ENCODE measurements around the gene STAP2.
"Not testable (repeated sequence)": the region's sequence is repeated elsewhere in the genome, so short reads cannot be mapped to it uniquely, and the experiment has no call there.

Gene STAP2

DNA sequence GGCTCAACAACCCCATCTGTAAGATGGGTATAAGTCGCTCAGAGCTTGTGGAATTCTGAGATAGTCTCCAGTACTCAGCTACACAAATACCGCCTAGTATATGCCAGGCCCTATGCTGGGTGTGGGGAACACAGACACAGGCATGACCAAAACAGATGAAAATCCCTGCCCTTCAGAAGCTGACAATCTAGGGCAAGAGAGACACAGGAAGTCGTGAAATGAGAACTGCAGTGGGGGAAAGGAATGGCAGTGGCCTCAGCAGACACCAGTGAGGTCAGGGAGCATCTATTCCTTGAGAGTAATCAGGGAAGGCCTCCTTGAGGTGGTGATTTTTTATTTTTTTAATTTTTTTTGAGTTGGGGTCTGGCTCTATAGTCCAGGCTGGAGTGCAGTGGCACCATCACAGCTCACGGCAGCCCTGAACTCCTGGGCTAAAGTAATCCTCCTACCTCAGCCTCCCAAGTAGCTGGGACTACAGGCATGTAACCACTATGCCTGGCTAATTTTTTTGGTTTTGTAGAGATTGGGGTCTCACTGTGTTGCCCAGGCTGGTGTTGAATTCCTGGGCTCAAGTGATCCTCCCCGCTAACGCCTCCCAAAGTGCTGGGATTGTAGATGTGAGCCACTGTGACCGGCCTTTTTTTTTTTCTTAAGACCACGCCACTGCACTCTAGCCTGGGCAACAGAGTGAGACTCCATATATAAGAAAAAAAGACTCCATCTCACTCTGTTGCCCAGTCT is 39.6 kb downstream of the STAP2 start:
- DNase-seq (ENCODE audit: low read depth, low spot score): no peak

DNA sequence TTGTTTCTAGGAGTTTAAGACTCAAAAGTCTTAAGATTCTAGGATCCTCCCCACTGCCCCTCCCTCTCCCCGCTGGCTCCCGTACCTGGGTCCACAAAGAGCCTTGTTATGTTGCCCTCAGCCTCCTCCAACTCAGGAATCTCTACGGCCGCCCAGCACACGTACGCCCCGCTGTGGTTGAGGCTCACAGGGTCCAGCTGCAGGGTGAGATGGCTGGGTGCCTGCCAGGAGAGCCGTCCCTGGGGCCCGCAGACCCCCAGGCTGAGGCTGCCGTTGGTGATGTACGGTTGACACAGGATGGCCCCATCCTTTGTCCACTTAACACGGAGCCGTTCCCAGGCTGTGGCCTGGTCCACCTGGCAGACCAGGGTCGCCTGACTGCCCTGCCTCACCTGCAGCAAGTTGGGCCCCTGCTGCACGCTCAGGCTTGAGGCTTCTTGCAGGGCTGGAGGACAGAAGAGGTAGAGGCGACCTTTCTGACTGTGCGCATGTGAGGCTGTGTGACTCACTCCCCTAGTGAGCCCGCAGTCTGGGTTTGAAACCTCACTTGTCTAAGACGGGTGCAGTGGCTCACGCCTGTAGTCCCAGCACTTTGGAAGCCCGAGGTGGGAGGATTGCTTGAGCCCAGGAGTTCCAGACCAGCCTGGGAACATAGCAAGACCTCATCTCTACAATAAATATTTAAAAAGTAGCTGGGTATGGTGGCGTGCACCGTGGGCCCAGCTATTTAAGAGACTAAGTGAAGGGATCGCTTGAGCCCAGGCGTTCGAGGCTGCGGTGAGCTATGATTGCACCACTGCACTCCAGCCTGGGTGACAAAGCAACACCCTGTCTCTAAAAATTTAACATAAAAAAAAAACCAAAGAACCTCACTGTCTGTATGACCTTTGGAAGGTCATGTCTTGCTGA is 40.5 kb downstream of the STAP2 start:
- no peak for DNase-seq (ENCODE audit: low read depth, low spot score)

DNA sequence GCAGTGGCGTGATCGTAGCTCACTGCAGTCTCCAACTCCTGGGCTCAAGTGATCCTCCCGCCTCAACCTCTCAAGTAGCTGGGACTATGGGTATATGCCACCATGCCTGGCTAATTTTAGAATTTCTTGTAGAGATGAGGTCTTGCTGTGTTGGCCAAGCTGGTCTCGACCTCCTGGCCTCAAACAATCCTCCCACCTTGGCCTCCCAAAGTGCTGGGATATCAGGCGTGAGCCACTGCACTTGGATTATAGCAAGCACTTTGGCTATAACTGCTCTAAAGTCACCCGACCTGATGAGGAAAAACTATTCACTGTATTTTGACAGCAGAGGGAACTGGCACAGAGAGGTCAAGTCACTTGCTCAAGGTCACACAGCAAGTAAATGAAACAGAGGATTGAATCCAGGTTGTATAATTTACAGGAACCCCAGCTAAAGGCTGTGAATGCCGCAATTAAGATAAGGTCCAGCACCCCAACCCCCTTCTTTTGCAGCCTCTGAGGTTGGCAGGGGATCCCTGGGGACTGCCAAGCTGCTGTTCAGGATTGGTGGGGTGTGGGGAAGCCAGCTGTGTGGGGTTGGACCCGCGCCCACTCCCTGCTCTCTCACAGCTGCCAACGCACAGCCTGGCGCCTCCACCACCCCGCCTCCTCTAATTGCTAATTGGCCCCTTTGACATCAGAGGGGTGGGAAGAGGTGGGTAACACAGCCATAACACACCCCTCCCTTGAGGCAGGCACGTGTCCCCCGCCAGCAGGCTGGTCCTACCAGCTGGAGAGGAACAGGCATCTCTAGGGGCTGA is 42.5 kb downstream of the STAP2 start:
- no peak for DNase-seq (ENCODE audit: low read depth, low spot score)

DNA sequence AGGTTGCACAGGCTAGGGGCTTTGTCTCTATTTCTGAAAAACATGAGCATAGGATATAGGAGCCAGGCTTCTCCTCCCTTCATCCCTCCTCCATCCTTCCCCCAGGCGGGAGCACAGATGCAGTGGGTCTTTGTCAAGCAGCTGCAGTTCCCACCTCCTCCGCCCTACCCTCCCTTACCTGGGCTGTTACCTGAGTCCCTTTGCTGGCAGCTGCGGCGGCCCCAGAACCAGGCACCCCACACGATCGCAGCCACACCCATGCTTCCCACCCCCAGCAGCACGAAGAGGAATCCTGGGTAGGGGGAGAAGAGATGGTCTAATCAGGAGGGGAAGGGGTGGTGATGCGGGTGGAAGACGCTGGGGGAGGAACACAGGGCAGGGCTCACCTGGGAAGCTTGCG is 44.2 kb downstream of the STAP2 start:
- no peak for DNase-seq (ENCODE audit: low read depth, low spot score)

DNA sequence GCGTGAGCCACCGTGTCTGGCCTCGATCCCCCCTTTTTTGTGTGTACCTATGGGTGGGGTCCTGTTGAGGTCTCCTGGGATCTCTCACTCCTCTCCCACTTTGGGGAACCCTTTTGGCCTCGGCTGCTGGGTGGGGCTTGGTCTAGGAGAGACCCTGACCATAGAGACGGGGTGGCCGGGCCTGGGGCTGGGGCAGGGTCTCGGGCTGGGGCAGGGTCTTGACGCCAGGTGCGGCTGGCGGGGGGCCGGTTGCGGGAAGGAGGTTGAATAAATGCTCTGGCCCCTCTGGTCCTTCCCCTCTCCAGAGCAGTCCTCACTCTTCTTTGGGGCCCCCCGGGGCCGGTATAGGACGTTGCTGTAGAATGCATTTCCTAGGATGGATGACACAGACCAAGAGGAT is 46.1 kb downstream of the STAP2 start:
- no peak for DNase-seq (ENCODE audit: low read depth, low spot score)

DNA sequence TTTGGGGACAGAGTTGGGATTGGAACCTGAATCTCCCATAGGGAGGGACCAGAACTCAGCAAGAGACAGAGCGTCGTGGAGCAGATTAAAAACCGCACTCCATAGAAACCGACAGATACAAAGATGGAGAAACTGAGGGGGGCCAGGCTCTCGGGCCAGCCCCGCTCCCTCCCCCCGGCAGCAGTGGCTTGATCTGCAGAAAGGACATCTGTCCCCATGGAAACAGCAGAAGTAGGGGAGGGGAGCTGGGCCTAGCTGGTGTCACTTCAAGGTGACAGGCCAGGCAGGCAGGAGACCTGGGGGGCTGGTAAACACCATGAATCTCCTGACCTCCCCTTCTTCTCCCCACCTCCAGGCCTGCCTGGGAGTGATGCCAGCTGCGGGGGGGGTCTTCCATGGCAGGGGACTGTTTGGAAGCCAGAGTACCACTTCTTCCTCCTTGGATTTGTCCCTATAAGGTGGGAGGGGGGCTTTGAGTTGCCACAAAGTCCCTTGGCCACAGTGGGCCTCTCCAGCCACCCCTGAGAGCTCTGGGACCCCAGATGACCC is 47.4 kb downstream of the STAP2 start:
- DNase-seq (ENCODE audit: low read depth, low spot score): no peak

- no peak for DNase-seq (ENCODE audit: low read depth, low spot score)
Observed at GRCh38 chr19:4288091-4288777, 50.4 kb downstream of the STAP2 start.

- not testable (repeated sequence) for DNase-seq (ENCODE audit: low read depth, low spot score)
Observed at GRCh38 chr19:4286141-4286540, 52.5 kb downstream of the STAP2 start.

DNA sequence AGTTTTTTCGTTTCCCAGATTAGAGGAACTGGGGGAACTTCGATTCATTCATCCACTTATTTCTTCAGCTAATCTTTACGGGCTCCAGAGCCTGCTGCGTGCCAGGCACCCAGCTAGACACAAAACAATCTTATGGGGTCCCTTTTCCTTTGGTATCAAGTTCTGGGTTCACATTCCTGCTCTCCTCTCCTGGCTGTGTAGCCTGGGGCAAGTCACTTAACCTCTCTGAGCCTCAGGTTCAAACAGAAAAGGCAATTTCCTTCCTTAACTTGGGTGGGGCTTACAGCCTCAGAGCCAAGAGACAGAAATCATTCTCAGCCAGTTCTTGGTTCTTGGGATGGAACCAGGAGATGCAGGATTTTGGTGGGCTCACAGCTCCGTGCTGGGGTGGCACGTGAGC is 53.7 kb downstream of the STAP2 start:
- DNase-seq (ENCODE audit: low read depth, low spot score): no peak

DNA sequence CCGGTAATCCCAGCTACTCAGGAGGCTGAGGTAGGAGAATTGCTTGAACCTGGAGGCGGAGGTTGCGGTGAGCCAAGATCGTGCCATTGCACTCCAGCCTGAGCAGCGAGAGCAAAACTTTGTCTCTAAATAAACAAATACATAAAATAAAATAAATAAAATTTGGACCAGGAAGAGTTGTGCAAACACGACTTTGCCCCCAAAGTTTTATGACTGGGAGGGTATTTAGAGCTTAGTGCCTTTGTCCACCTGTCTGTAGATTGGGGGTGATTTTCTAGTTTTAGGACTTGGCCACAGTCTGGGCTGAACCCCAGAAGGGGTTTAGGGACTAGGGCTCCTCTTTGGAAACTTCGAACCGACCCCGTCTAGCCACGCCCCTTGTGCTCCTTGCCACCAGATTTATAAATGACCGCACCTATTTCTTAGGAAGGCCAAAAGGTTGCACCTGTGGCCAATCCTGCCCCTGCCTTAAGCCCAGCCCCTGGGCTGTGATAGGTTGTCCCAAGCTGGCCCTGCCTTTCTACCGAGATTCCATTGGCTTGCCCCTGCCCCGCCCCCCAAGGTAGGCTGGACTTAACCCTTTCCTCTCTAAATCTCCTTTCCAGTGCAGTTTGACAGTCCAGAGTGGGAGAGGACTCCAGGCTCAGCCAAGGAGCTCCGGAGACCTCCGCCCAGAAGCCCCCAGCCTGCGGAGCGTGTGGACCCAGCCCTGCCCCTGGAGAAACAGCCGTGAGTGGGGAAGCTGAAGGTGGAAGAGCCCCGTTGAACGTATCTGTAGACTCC is 54.3 kb downstream of the STAP2 start:
- peak; percentile 91 for DNase-seq (ENCODE audit: low read depth, low spot score)

GRCh38 chr19:4279530-4280422 is 58.9 kb downstream of the STAP2 start:
- no peak for DNase-seq (ENCODE audit: low read depth, low spot score)

DNA sequence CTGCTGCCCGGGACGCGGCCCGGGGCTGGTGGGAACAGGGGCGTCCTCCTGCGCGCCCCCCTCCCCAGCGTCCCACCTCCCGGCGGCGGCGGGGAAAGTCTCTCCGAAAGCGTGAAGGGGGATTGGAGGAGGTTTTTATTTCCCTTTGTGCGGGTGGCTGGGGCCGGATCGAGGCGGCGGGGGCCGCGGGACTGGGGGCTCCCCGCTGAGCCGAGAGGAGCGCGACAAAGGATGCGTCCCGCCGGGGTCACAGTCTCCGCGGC is 59.4 kb downstream of the STAP2 start:
- no peak for DNase-seq (ENCODE audit: low read depth, low spot score)

- DNase-seq (ENCODE audit: low read depth, low spot score): no peak
Observed at GRCh38 chr19:4278419-4279266, 60.0 kb downstream of the STAP2 start, which contains the start of gene SHD. Gene SHD (plus strand): TSS chr19:4279266. CDS start chr19:4280064, 798 bp downstream.

GRCh38 chr19:4278010-4278409 is 60.6 kb downstream of the STAP2 start:
- DNase-seq (ENCODE audit: low read depth, low spot score): no peak

GRCh38 chr19:4277191-4277696 is 61.4 kb downstream of the STAP2 start:
- DNase-seq (ENCODE audit: low read depth, low spot score): no peak

- DNase-seq (ENCODE audit: low read depth, low spot score): not testable (repeated sequence)
Observed at GRCh38 chr19:4274321-4274686, 64.3 kb downstream of the STAP2 start.

Measured in iPS DF 19.7 (cell line).